D721Med (cell line): ENCODE data around the gene INPP4A.
"Not testable (repeated sequence)": the region's sequence is repeated elsewhere in the genome, so short reads cannot be mapped to it uniquely, and the experiment has no call there.

Experiments used
- DNase-seq: peaks from one replicate; pipeline ENCODE4 v3.0.0; 2011; ENCODE audit warnings: low spot score; ENCODE audit not compliant: insufficient read length
- FAIRE-seq: peaks from 2 replicates; lab custom pipeline; 2011; peaks lifted over from hg19 to GRCh38; lab: Jason Lieb, UNC
- CTCF ChIP-seq: IDR thresholded peaks from 2 replicates; pipeline ENCODE4 v1.5.1; 2012; ENCODE audit warnings: mild to moderate bottlenecking, control low read depth; ENCODE audit not compliant: insufficient read depth; ENCODE audit errors: missing control alignments

INPP4A gene

DNA sequence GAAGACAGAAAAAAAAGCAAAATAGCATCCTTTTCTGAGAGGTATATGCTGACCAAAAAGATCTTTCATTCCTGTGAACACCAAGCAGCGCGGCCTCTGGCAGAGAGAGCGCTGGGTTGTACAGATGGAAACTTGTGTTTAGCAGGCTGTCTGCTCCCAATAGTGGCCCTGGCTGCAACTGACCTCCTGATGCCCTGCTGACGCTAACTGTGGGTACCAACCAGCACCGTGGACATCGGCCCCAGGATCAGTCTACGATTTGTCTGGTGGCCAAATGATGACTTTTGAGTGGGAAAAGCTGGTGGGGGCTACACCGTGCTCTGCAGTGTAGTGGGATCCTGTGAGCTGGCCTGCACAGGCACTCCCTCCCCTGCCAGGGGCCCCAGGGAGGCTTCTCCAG, 147.9 kb downstream of the INPP4A start:
- no peak for DNase-seq
- no peak for TF ChIP-seq CTCF
- FAIRE-seq: no peak

- FAIRE-seq, DNase-seq: not testable (repeated sequence)
Measured at GRCh38 chr2:98594665-98595064, 150.0 kb downstream of the INPP4A start.

GRCh38 chr2:98598781-98599428, 154.2 kb downstream of the INPP4A start:
- no peak for FAIRE-seq
- DNase-seq: no peak
- TF ChIP-seq CTCF: no peak

DNA sequence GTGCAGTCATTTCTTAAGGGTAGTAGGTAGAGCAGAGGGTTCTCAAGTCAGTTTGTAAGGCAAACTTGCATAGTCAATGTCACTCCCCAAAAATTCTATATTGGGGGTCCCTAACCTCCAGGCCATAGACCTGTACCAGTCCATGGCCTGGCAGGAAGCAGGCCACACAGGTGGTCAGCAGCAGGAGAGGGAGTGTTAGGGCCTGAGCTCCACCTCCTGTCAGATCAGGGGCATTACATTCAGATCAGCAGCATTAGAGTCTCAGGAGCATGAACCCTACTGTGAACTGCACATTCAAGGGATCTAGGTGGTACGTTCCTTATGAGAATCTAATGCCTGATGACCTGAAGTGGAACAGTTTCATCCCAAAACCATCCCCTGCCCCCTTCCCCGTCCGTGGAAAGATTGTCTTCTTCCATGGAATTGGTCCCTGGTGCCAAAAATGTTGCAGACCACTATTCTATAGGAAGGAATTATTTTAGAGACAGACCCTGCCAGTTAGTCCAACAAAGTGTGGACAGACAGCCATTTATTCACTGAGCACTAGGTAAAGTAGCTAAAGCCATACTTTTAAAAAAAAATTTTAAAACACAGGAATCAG, 157.0 kb downstream of the INPP4A start:
- FAIRE-seq: no peak
- no peak for DNase-seq
- peak; percentile 52 for TF ChIP-seq CTCF

DNA sequence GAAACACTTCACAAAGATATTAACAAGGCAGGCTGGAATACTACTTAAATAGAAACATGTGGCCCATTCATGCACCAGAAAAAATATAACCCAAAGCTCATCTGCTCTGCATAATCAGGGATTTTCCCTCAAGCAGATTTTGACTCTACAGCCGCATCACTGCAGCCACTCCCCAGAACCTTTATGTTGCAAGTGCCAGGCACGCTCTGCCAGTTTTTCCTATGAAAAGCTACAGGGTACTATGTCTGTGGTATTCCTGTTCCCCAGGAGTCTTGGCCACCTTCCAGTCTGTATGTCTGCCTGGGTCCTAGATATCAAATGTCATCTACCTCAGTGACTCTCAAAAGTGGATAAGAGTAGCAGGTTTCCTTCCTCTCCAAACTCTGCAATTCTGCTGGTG, 159.9 kb downstream of the INPP4A start:
- no peak for FAIRE-seq
- no peak for TF ChIP-seq CTCF
- no peak for DNase-seq

- DNase-seq: no peak
- FAIRE-seq: no peak
- TF ChIP-seq CTCF: no peak
Measured at GRCh38 chr2:98605076-98605475, 160.4 kb downstream of the INPP4A start.

DNA sequence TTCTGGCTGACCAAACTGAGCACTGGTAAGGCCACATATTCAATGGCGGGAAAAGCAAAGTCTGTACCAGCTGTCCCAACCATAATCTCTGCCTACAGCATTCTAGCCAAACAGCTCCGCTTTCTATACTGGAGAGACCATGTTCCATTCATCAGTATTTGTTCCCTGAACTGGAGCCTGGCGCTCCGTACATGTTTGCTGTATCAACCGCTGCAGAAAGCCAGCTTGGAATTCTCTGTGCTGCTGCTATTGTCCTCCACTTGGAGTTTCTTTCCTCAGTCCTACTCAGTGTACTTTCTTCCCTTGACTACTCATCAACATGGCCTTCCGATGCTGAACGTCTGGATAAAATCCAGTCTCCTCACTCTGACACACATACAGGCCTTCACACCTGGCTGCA, 161.8 kb downstream of the INPP4A start:
- TF ChIP-seq CTCF: no peak
- FAIRE-seq (no peak), DNase-seq (no peak)

- TF ChIP-seq CTCF: no peak
- DNase-seq (no peak), FAIRE-seq (no peak)
Measured at GRCh38 chr2:98607104-98607503, 162.4 kb downstream of the INPP4A start.
